NCI-H1092 treated with DMSO at 0.1 percent for 48 hours (cell line): ENCODE data around the gene FAM110D.

Experiments
- DNase-seq: peaks from one replicate; lab custom pipeline; 2025; lab: John Stamatoyannopoulos, UW

FAM110D gene

GRCh38 chr1:26129778-26130177, 29.1 kb upstream of the FAM110D start:
- DNase-seq: no peak

GRCh38 chr1:26130695-26131094, 28.2 kb upstream of the FAM110D start:
- no peak for DNase-seq

DNA sequence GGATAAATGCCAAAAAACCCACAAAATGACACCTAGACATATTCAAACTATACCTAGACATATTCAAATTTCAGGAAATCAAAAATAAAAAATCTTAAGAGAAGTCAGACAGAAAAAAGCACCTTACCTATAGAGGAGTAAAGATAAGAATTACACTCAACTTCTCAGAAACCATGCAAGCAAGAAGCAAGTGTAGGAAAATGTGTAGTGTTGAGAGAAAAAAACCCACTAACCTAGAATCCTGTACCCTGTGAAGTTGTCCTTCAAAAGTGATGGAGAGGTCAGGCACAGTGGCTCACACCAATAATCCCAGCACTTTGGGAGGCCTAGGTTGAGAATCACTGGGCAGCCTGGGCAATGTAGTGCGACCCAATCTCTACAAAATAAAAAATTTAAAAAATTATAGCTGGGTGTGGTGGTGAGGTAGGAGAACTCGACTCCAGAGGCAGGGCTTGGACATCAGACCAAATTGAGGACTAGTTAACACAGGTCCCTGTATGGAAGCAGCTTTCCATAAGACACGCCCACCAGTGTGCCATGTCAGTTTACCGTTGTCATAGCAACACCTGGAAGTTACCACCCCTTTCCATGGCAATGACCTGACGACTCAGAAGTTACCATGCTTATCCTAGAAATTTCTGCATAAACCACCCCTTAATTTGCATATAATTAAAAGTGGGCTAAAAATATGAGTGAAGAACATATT, 26.6 kb upstream of the FAM110D start:
- DNase-seq: no peak

DNA sequence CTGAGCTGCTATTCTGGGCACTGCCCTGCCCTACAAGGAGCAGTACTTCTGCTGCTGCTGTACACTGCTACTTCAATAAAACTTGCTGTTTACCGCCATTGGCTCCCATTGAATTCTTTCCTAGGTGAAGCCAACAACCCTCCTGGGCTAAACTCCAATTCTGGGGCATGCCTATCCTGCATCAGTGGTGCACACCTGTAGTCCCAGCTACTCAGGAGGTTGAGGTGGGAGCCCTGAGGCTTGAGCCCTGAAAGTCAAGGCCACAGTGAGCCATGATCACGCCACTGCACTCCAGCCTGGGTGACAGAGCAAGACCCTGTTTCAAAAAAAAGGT, 26.1 kb upstream of the FAM110D start:
- DNase-seq: no peak

- DNase-seq: no peak
Measured at GRCh38 chr1:26134466-26134865, 24.4 kb upstream of the FAM110D start.

- no peak for DNase-seq
Measured at GRCh38 chr1:26138974-26139558, 19.8 kb upstream of the FAM110D start.

DNA sequence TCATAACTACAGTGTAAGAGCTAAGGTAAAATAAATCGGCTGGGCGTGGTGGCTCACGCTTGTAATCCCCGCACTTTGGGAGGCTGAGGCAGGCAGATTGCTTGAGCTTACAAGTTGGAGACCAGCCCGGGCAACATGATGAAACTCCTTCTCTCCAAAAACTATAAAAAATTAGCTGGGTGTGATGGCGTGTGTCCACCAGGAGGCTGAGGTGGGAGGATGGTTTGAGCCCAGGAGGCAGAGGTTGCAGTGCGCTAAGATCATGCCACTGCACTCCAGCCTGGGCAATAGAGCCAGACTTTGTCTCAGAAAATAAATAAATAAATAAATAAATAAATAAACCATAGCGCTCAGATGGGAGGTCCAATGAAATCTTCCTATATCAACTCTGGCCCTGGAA, 16.7 kb upstream of the FAM110D start:
- no peak for DNase-seq

DNA sequence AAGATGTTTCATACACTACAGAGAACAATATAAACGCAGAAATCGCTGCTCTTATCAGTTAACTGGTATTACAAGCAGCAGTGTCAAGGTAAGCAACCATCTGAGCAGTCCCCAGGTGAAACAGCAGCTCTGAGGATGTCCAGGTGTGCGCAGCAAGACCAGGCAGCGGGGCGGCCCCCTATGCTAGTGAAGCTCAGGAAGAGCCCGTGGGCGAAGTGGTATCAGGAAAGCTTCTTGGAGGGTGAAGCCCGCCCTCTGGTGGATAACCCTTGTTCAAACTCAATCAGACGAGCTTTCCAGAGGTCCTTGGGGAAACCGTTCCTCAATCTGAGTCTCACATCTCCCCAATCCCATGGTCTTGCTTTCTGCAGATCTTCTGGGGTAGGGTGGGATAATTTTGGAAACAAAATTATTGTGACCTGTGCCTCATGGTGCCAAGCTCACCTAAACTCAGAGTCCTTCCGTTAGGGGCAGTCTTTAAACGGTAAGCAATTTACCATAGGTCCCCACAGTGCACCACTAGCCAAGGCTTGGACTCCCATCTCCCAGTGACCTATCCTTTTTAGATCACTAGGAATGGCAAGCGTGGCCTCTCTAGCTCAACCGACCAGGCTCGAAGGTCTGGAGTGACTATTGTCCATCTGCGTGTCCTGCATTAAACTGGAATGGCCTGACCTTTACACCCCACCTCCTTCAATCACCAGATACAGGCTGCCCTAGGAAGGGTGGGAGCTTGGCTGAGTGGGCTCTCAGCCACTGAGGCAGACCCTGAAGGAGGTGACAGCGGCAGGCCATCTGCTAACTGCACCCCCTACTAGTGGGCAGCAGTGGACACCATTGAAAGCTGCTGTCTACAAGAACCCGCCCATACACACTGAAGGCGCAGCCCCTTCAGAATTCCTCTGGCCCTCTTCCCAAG, 13.6 kb upstream of the FAM110D start:
- peak; percentile 88 for DNase-seq

DNA sequence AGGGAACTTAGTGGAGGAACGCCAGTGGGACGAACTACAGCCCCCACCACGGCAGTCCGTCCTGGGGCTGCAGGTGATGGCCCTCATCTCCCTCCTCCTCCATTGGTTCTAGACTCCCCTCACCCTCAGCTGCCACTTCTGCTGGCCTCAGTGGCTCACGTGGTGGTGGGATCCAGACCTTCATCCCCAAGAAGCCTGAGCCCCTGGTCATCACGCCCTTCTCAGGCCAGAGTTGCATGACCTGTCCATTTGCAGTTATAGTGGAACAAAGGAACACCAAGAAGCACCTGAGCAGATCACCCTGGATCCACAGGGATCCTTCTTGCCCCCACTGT, 13.0 kb upstream of the FAM110D start:
- no peak for DNase-seq

DNA sequence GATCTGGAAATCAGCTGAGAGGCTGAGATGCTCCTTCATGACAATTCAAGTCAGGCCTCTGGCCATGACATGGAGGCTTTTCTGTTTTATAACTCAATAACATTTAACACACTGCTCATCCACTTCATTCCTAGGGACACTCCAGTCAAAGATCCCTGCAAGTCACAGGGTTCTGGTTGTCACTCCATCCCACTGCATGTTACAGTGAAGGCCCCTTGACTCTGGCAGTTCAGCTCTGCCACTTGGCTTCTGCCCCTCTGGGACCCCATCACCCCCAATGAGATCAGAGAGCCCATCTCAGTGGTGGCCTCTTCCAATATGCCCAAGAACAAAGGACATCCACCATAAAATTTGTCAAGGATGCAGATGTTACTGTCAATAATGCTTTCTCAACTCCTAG, 10.0 kb upstream of the FAM110D start:
- no peak for DNase-seq

GRCh38 chr1:26153966-26154532, 4.8 kb upstream of the FAM110D start:
- DNase-seq: no peak

- no peak for DNase-seq
Measured at GRCh38 chr1:26154750-26155149, 4.1 kb upstream of the FAM110D start.

DNA sequence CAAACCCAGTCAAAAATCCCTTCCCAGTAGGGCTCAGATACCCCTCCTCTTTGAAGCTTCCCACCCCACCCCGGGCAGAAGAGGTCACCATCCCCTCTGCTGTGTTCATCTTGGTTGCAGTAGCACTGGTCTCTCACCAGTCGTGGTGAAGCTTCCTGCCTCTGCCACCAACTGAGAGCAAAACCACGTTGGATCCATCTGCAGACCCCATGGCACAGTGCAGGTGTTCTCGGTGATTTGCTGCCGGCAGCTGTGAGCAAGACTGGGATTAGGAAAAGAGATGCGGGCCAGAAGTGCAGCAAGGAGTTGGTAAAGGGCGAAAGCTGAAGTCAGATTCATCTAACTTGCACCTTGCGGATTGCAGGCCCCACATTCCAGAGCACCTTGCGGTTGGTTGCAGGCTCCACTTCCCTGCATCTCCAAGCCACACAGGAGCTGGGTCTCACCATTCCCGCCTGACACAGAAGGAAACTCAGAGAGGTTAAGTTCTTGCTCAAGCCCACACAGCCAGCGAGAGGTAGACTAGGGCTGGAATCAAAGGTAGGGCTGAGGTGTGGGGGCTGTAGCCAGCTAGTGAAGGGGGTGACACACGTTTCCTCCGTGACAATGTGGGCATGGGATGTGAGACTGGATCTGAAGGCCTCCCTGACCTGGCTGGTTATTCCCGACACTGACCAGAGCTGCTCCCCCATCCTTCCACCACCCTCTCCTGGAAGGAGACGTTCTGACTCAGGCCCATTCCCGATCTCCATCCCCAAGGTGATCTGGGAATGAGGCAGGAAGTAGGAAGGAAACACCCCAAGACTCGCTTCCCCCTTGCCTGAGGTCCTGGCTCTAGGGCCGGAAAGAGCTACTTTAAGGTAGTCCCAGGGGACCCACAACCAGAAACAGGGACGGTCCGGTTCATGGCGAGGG, 3.3 kb upstream of the FAM110D start:
- no peak for DNase-seq

GRCh38 chr1:26156285-26157038, 2.4 kb upstream of the FAM110D start:
- no peak for DNase-seq

- DNase-seq: no peak
Measured at GRCh38 chr1:26158271-26158907, 490 bp upstream of the FAM110D start.

DNA sequence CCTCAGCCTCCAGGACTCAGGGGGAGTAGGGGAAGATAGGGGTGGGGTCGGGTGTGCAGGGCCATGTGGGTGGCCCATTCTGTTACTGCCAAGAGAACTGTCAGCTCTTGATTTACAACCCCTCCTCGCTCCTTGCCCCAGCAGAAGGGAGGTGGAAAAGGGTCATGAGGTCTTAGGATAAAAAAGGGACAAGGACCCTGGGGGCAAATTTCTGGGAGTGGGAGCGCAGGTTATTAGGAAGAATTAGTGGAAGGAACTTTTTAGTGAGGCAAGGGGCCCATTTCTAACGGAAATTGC, 812 bp downstream of the FAM110D start:
- no peak for DNase-seq

DNA sequence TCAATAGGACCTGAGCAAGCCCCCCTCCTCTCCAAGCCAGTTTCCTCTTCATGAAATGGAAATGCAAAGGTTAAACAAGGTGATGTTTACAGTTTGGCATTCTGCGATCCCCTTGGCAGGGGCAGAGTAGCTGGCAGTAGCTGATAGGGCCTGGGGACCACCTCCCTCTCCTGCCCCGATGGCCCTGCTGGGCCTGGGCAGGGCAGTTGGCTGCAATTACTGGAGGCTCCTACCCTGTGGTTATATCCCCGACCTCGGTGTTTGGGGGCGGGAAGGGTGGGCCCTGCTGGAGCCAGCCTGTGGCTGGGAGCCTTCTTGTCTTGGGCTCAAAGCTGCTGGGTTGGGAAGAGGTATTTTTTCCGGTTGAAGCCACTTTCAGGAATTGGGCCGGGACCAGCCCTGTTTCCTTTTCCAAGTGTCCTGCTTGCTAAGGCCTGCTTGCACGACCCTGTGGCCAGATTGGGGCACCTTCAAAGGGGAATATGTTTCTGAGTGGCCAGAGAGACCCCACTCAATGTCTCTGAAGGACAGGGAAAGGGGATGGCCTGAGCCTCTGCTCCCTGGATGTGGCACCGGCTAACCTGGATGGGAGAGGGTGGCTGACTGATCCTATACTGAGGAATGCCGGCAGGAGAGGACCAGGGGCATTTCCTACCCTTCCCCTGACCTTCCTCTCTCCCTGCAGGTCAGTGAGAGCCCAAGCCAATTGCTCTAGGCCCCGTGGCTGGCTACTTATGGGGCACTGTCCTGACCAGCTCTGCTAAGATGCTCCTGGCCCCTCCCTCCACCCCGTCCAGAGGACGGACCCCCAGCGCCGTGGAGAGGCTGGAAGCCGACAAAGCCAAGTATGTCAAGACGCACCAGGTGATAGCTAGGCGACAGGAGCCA, 1.9 kb downstream of the FAM110D start:
- peak; percentile 23 for DNase-seq

GRCh38 chr1:26161415-26162219, 2.7 kb downstream of the FAM110D start:
- DNase-seq: peak; percentile 65

DNA sequence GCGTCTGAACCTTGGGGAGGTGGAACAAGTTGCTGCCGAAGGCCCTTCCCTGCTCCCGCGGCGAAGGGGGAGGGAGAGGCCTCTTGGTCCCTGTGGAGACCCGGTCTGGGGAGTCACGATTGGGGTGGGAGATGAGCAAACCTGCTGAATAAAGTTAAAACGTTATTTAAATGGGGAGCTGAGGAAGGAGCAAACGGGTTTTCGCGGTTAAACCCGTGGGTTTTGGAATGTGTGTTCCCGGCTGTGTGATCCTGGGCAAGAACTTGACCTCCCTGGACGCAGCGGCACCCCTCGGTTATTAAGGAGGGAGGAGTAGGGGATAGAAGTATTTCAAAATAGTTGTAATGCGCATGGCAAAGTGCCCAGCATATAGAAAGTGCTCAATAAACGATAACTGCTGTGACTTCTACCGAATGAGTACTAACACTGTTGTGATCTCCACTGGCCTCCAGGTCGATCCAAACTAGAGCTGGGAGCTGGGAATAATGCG, 3.4 kb downstream of the FAM110D start:
- no peak for DNase-seq
